Neural crest cell (in vitro differentiated cells): ENCODE results near the gene UVRAG. TPM values are rescaled to one million over a fixed set of nuclear protein-coding genes. Genes with fewer than 3 reads are reported as not detected.

Experiments
- DNase-seq: peaks from one replicate; pipeline ENCODE4 v3.0.0; 2021; ENCODE audit warnings: low read depth, mixed read lengths, low spot score
- H3K27ac Mint-ChIP-seq: one replicate; pipeline ENCODE4 v1.8.0; 2021; ENCODE audit warnings: mild to moderate bottlenecking, mixed read lengths; ENCODE audit not compliant: unreplicated experiment
- H3K27me3 Mint-ChIP-seq: 2 replicates; pipeline ENCODE4 v1.8.0; 2021; ENCODE audit warnings: low read depth, mild to moderate bottlenecking, mixed read lengths
- H3K36me3 Mint-ChIP-seq: 2 replicates; pipeline ENCODE4 v1.8.0; 2021; ENCODE audit warnings: low read depth, mild to moderate bottlenecking, mixed read lengths
- H3K4me1 Mint-ChIP-seq: 2 replicates; pipeline ENCODE4 v1.8.0; 2021; ENCODE audit warnings: mixed read lengths
- H3K4me3 Mint-ChIP-seq: one replicate; pipeline ENCODE4 v1.8.0; 2021; ENCODE audit warnings: mild to moderate bottlenecking, mixed read lengths
- H3K9me3 Mint-ChIP-seq: 2 replicates; pipeline ENCODE4 v1.8.0; 2021; ENCODE audit warnings: mixed read lengths
- CTCF ChIP-seq: fragments of 200-600 bp; sonication (generic); conservative IDR thresholded peaks from 2 replicates; pipeline ENCODE4 v1.5.0; 2021; ENCODE audit warnings: antibody characterized with exemption, mild to moderate bottlenecking
- total RNA-seq: library from RNA; stranded (reverse); gene quantifications from 2 replicates; pipeline ENCODE4 v1.2.1, GENCODE V29; 2021

The UVRAG gene
- total RNA-seq, 1 donor from 2014 or later = 29.0 TPM

- no peaks in the 10 kb centered on the region for H3K4me1 Mint-ChIP-seq
- H3K36me3 Mint-ChIP-seq = no peaks in the 10 kb centered on the region
- H3K9me3 Mint-ChIP-seq = no peaks in the 10 kb centered on the region
- H3K27me3 Mint-ChIP-seq = no peaks in the 10 kb centered on the region
- H3K27ac Mint-ChIP-seq = no peak overlapping the region
- DNase-seq = no peak
- H3K4me3 Mint-ChIP-seq = no peak overlapping the region
- TF ChIP-seq CTCF = no peak
Observed at GRCh38 chr11:75938543-75938942, 123.5 kb downstream of the UVRAG start.

GRCh38 chr11:75939516-75939915 is 124.5 kb downstream of the UVRAG start:
- Mint-ChIP-seq H3K4me1 (no peaks in the 10 kb centered on the region), H3K27me3 (no peaks in the 10 kb centered on the region), H3K4me3 (no peak overlapping the region), H3K27ac (no peak overlapping the region), H3K36me3 (no peaks in the 10 kb centered on the region), H3K9me3 (no peaks in the 10 kb centered on the region)
- no peak for DNase-seq
- TF ChIP-seq CTCF = no peak

- Mint-ChIP-seq H3K9me3 (no peaks in the 10 kb centered on the region), H3K27ac (no peak overlapping the region), H3K36me3 (no peaks in the 10 kb centered on the region), H3K4me3 (no peak overlapping the region), H3K27me3 (no peaks in the 10 kb centered on the region), H3K4me1 (no peaks in the 10 kb centered on the region)
- TF ChIP-seq CTCF = no peak
- DNase-seq = no peak
Observed at GRCh38 chr11:75939992-75940391, 125.0 kb downstream of the UVRAG start.

DNA sequence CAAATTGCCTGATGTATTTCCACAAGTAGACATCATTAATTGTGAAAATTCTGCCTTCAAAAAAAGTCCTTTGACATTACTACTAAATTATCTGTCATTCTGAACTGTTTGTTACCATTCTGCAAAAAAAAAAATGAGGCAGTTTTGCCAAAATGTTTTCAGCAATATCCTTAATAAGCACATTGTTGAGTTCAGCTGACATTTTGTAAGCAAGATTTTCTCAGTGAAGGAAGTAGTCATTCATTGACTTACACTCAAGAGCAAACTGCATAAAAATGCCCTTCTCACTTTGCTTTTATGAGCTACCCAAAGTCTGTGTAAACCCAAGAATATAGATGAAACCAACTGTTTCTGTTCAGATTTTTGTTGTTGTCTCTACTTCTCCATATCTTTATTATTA is 125.9 kb downstream of the UVRAG start:
- Mint-ChIP-seq H3K27me3 (no peaks in the 10 kb centered on the region), H3K9me3 (no peaks in the 10 kb centered on the region), H3K36me3 (no peaks in the 10 kb centered on the region), H3K4me3 (no peak overlapping the region), H3K27ac (no peak overlapping the region), H3K4me1 (no peaks in the 10 kb centered on the region)
- DNase-seq = no peak
- TF ChIP-seq CTCF = no peak

GRCh38 chr11:75944515-75944914 is 129.5 kb downstream of the UVRAG start:
- Mint-ChIP-seq H3K36me3 (no peaks in the 10 kb centered on the region), H3K27me3 (no peaks in the 10 kb centered on the region), H3K4me3 (no peak overlapping the region), H3K4me1 (no peaks in the 10 kb centered on the region), H3K9me3 (no peaks in the 10 kb centered on the region), H3K27ac (no peak overlapping the region)
- TF ChIP-seq CTCF = no peak
- no peak for DNase-seq

DNA sequence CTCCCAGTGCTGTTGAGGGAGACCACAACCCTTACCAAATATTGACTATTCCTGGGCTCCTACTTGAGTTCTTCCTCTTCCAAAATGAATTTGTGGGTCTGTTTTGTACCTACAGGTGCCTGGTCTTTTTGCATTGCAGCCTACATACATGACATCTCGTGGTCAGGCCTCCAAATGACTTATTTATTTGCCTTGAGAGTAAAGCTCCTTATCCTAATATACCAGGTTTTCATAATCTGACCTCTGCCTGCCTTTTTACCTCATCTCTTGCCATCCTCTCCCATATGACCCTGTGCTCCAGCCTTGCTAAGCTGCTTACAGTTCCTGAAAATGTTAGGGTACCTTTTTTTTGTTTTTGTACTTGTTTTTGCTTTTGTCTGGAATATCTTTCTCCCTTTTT is 130.4 kb downstream of the UVRAG start:
- Mint-ChIP-seq H3K4me1 (no peaks in the 10 kb centered on the region), H3K27ac (no peak overlapping the region), H3K9me3 (no peaks in the 10 kb centered on the region), H3K36me3 (no peaks in the 10 kb centered on the region), H3K4me3 (no peak overlapping the region), H3K27me3 (no peaks in the 10 kb centered on the region)
- DNase-seq = no peak
- TF ChIP-seq CTCF = no peak
